Ishikawa (cell line): Measurements from ENCODE around the gene SLC2A10.

Source experiments
- EGR1 ChIP-seq: IDR thresholded peaks from 2 replicates; pipeline ENCODE4 v1.6.1; 2012
- EP300 ChIP-seq: IDR thresholded peaks from 2 replicates; pipeline ENCODE4 v1.6.1; 2012; ENCODE audit warnings: borderline replicate concordance
- TAF1 ChIP-seq: IDR thresholded peaks from 2 replicates; pipeline ENCODE4 v1.6.1; 2012; ENCODE audit warnings: low read depth, mild to moderate bottlenecking
- TEAD4 ChIP-seq: IDR thresholded peaks from 2 replicates; pipeline ENCODE4 v1.6.1; 2012
- ZBTB7A ChIP-seq: IDR thresholded peaks from 2 replicates; pipeline ENCODE4 v1.6.1; 2012; ENCODE audit warnings: low read depth
- TF ChIP-seq, protein P1 (sequence below): IDR thresholded peaks from 2 replicates; pipeline ENCODE4 v1.6.1; 2012; ENCODE audit warnings: low read depth, mild to moderate bottlenecking

GRCh38 chr20:46724343-46724959 lies 15.0 kb downstream of the SLC2A10 start:
- no peak for TF ChIP-seq EGR1
- TF ChIP-seq, protein P1, sequence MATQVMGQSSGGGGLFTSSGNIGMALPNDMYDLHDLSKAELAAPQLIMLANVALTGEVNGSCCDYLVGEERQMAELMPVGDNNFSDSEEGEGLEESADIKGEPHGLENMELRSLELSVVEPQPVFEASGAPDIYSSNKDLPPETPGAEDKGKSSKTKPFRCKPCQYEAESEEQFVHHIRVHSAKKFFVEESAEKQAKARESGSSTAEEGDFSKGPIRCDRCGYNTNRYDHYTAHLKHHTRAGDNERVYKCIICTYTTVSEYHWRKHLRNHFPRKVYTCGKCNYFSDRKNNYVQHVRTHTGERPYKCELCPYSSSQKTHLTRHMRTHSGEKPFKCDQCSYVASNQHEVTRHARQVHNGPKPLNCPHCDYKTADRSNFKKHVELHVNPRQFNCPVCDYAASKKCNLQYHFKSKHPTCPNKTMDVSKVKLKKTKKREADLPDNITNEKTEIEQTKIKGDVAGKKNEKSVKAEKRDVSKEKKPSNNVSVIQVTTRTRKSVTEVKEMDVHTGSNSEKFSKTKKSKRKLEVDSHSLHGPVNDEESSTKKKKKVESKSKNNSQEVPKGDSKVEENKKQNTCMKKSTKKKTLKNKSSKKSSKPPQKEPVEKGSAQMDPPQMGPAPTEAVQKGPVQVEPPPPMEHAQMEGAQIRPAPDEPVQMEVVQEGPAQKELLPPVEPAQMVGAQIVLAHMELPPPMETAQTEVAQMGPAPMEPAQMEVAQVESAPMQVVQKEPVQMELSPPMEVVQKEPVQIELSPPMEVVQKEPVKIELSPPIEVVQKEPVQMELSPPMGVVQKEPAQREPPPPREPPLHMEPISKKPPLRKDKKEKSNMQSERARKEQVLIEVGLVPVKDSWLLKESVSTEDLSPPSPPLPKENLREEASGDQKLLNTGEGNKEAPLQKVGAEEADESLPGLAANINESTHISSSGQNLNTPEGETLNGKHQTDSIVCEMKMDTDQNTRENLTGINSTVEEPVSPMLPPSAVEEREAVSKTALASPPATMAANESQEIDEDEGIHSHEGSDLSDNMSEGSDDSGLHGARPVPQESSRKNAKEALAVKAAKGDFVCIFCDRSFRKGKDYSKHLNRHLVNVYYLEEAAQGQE = no peak
- TF ChIP-seq TAF1 = no peak
- no peak for TF ChIP-seq EP300
- no peak for TF ChIP-seq TEAD4
- TF ChIP-seq ZBTB7A = no peak
